H1 (cell line): ENCODE results near the gene PTPRT. TPM values are rescaled to one million over a fixed set of nuclear protein-coding genes. Genes with fewer than 3 reads are reported as not detected.

Experiments used
- CTCF ChIA-PET: fragments of 300-600 bp; sonication (Branson Sonifier 250); formaldehyde crosslinking; loops from one replicate; lab custom pipeline; 2021; ENCODE audit not compliant: partially characterized antibody; lab: Charles Lee
- POLR2A ChIA-PET: fragments of 300-600 bp; sonication (Branson Sonifier 250); formaldehyde crosslinking; loops from one replicate; lab custom pipeline; 2021; ENCODE audit warnings: inconsistent platforms; ENCODE audit not compliant: partially characterized antibody; lab: Charles Lee
- DNase-seq, 2 experiments: peaks; one replicate each; pipeline versions ENCODE4 v3.0.0 to v3.0.0-alpha.2; 2010 to 2022; ENCODE audit warnings: low spot score in 2 of 2, low read depth in 1 of 2, mixed read lengths in 1 of 2
- FAIRE-seq: peaks from 2 replicates; lab custom pipeline; 2011; peaks lifted over from hg19 to GRCh38; lab: Jason Lieb, UNC
- H2AFZ ChIP-seq: 2 replicates; pipeline ENCODE4 v1.8.1; 2012; ENCODE audit warnings: low read length, inconsistent platforms
- H2AK5ac ChIP-seq: 2 replicates; pipeline ENCODE4 v1.6.1; 2013; ENCODE audit warnings: low read depth, low read length
- H2BK120ac ChIP-seq: replicated peaks from 2 replicates; pipeline ENCODE3; 2013; ENCODE audit warnings: low read depth, low read length, inconsistent platforms
- H2BK12ac ChIP-seq: 2 replicates; pipeline ENCODE4 v1.6.1; 2013; ENCODE audit warnings: low read depth, low read length
- H2BK15ac ChIP-seq: 2 replicates; pipeline ENCODE4 v1.6.1; 2013; ENCODE audit warnings: low read length
- H2BK20ac ChIP-seq: 2 replicates; pipeline ENCODE4 v1.6.1; 2013; ENCODE audit warnings: low read length
- H2BK5ac ChIP-seq: 2 replicates; pipeline ENCODE4 v1.6.1; 2013; ENCODE audit warnings: low read depth, low read length
- H3K14ac ChIP-seq: 2 replicates; pipeline ENCODE4 v1.6.1; 2013; ENCODE audit warnings: inconsistent platforms; ENCODE audit not compliant: insufficient read length
- H3K18ac ChIP-seq: 2 replicates; pipeline ENCODE4 v1.6.1; 2013; ENCODE audit warnings: low read length; ENCODE audit errors: extremely low read depth
- H3K23ac ChIP-seq: 2 replicates; pipeline ENCODE4 v1.6.1; 2013; ENCODE audit warnings: inconsistent platforms; ENCODE audit not compliant: insufficient read length
- H3K23me2 ChIP-seq: 2 replicates; pipeline ENCODE4 v1.6.1; 2013; ENCODE audit warnings: low read depth, low read length
- H3K27ac ChIP-seq: 2 replicates; pipeline ENCODE4 v1.6.1; 2011; ENCODE audit warnings: low read depth, low read length, inconsistent platforms
- H3K27me3 ChIP-seq, 4 experiments: replicated peaks in 1 of 4; 1 replicate in 1 of 4; 2 replicates in 3 of 4; pipeline versions ENCODE4 v1.6.1 to v1.8.1; 2011 to 2013; ENCODE audit warnings: low read length in 3 of 4, mild to moderate bottlenecking in 3 of 4, inconsistent platforms in 2 of 4, mixed read lengths in 2 of 4, moderate library complexity in 1 of 4; ENCODE audit not compliant: control insufficient read depth in 3 of 4, insufficient read depth in 3 of 4; ENCODE audit errors: extremely low read depth in 1 of 4
- H3K36me3 ChIP-seq, 4 experiments: 2 replicates each; pipeline versions ENCODE4 v1.6.1 to v1.8.1; 2011 to 2013; ENCODE audit warnings: mild to moderate bottlenecking in 4 of 4, low read length in 3 of 4, moderate library complexity in 2 of 4, control low read depth in 1 of 4, inconsistent platforms in 1 of 4; ENCODE audit not compliant: insufficient read depth in 4 of 4, control insufficient read depth in 2 of 4
- H3K4ac ChIP-seq: replicated peaks from 2 replicates; pipeline ENCODE3; 2013; ENCODE audit warnings: low read length, low read depth, mixed read lengths, inconsistent platforms; ENCODE audit not compliant: insufficient read length
- H3K4me1 ChIP-seq, 4 experiments: replicated peaks in 1 of 4; 1 replicate in 1 of 4; 2 replicates in 3 of 4; pipeline versions ENCODE4 v1.6.1 to v1.8.1; 2011 to 2013; ENCODE audit warnings: low read length in 3 of 4, inconsistent platforms in 2 of 4, mixed read lengths in 1 of 4; ENCODE audit not compliant: insufficient read depth in 4 of 4, control insufficient read depth in 3 of 4
- H3K4me2 ChIP-seq, 2 experiments: 2 replicates each; pipeline versions ENCODE4 v1.6.1 to v1.8.1; 2011 to 2013; ENCODE audit warnings: low read depth in 2 of 2, low read length in 2 of 2, control low read depth in 1 of 2, inconsistent platforms in 1 of 2, mild to moderate bottlenecking in 1 of 2; ENCODE audit not compliant: insufficient read depth in 1 of 2
- H3K4me3 ChIP-seq, 4 experiments: fragments of 200-600, 300-600 bp in 1 of 4; sonication (generic), shearing (Covaris generic), sonication (Bioruptor Twin) in 1 of 4; 2 replicates each; pipeline versions ENCODE4 v1.5.1 to v1.8.1; 2011 to 2016; ENCODE audit warnings: low read length in 4 of 4, low read depth in 3 of 4, control low read depth in 2 of 4, inconsistent platforms in 2 of 4, mild to moderate bottlenecking in 2 of 4, mixed read lengths in 1 of 4, moderate library complexity in 1 of 4; ENCODE audit not compliant: insufficient read depth in 2 of 4; ENCODE audit errors: extremely low read depth in 1 of 4
- H3K56ac ChIP-seq: replicated peaks from 2 replicates; pipeline ENCODE3; 2013; ENCODE audit warnings: low read depth, mild to moderate bottlenecking, mixed read lengths, low read length, inconsistent platforms; ENCODE audit not compliant: insufficient read length
- H3K79me1 ChIP-seq: 2 replicates; pipeline ENCODE4 v1.6.1; 2013; ENCODE audit warnings: low read depth, low read length, control low read depth
- H3K79me2 ChIP-seq, 2 experiments: 2 replicates each; pipeline versions ENCODE4 v1.6.1 to v1.8.1; 2012 to 2013; ENCODE audit warnings: low read length in 2 of 2, mild to moderate bottlenecking in 2 of 2, inconsistent platforms in 1 of 2; ENCODE audit not compliant: insufficient read depth in 2 of 2, control insufficient read depth in 1 of 2
- H3K9ac ChIP-seq, 4 experiments: replicated peaks in 1 of 4; 1 replicate in 1 of 4; 2 replicates in 3 of 4; pipeline versions ENCODE4 v1.6.1 to v1.8.1; 2011 to 2013; ENCODE audit warnings: low read depth in 3 of 4, low read length in 3 of 4, control low read depth in 2 of 4, mild to moderate bottlenecking in 2 of 4, moderate library complexity in 2 of 4, inconsistent platforms in 1 of 4; ENCODE audit errors: extremely low read depth in 1 of 4
- H3K9me3 ChIP-seq, 2 experiments: 2 replicates each; pipeline versions ENCODE4 v1.6.1 to v1.8.1; 2012 to 2013; ENCODE audit warnings: mild to moderate bottlenecking in 2 of 2, moderate library complexity in 2 of 2, control low read depth in 1 of 2, inconsistent platforms in 1 of 2, low read depth in 1 of 2, low read length in 1 of 2, mixed read lengths in 1 of 2; ENCODE audit not compliant: insufficient read depth in 2 of 2
- H4K20me1 ChIP-seq, 2 experiments: replicated peaks in 1 of 2; 2 replicates each; pipeline versions ENCODE3 to v1.8.1; 2011 to 2013; ENCODE audit warnings: inconsistent platforms in 2 of 2, low read length in 2 of 2, mild to moderate bottlenecking in 1 of 2; ENCODE audit not compliant: insufficient read depth in 2 of 2, control insufficient read depth in 1 of 2
- H4K5ac ChIP-seq: 2 replicates; pipeline ENCODE4 v1.6.1; 2013; ENCODE audit warnings: low read length, low read depth, mixed read lengths, inconsistent platforms; ENCODE audit not compliant: insufficient read length
- H4K8ac ChIP-seq: 2 replicates; pipeline ENCODE4 v1.8.0; 2013; ENCODE audit warnings: mild to moderate bottlenecking, moderate library complexity, low read length, inconsistent platforms; ENCODE audit not compliant: insufficient read depth; ENCODE audit errors: extremely low read depth
- H4K91ac ChIP-seq: replicated peaks from 2 replicates; pipeline ENCODE3; 2013; ENCODE audit warnings: low read length, mixed read lengths, inconsistent platforms; ENCODE audit not compliant: insufficient read length
- BACH1 ChIP-seq: IDR thresholded peaks from 2 replicates; pipeline ENCODE4 v1.6.1; 2012; ENCODE audit warnings: low read length, improper control_type of control experiment
- EP300 ChIP-seq, 2 experiments: IDR thresholded peaks; 1 replicate in 1 of 2; 2 replicates in 1 of 2; pipeline ENCODE4 v1.6.1; 2011 to 2012; ENCODE audit warnings: low read depth in 2 of 2, low read length in 2 of 2, mild to moderate bottlenecking in 2 of 2, borderline replicate concordance in 1 of 2, inconsistent platforms in 1 of 2, moderate library complexity in 1 of 2
- KDM5A ChIP-seq: fragments of 200-600 bp; IDR thresholded peaks from 2 replicates; pipeline ENCODE4 v1.7.1; 2012; ENCODE audit warnings: mild to moderate bottlenecking, low read length, inconsistent platforms, mixed read lengths
- RAD21 ChIP-seq, 2 experiments: IDR thresholded peaks in 1 of 2; conservative IDR thresholded peaks in 1 of 2; 2 replicates each; pipeline ENCODE4 v1.6.1; 2011; ENCODE audit warnings: low read depth in 2 of 2, low read length in 2 of 2, improper control_type of control experiment in 1 of 2, inconsistent platforms in 1 of 2, mild to moderate bottlenecking in 1 of 2, moderate library complexity in 1 of 2
- WGBS, 2 experiments: shearing (Covaris generic) in 1 of 2; methylation state at CpG; one replicate each; pipeline versions ENCODE4 v1.1.6 to v1.1.7; 2013 to 2015; ENCODE audit warnings: low lambda C conversion rate in 2 of 2, mixed read lengths in 2 of 2, inconsistent platforms in 1 of 2, low coverage in 1 of 2, missing lambda C conversion rate in 1 of 2; ENCODE audit not compliant: insufficient replicate concordance in 2 of 2, insufficient coverage in 1 of 2, insufficient read length in 1 of 2; ENCODE audit errors: extremely low coverage in 1 of 2, missing lambda C conversion rate in 1 of 2; 5-methylcytosine and 5-hydroxymethylcytosine counted together
- polyA plus RNA-seq, 7 experiments: library from polyadenylated mRNA; depleted of rRNA in 3 of 7; stranded (reverse) in 5 of 7; unstranded in 2 of 7; fragments of >200 nt in 5 of 7; fragments of 200-250 nt in 2 of 7; gene quantifications; 1 replicate in 5 of 7; 2 replicates in 1 of 7; 4 replicates in 1 of 7; pipeline versions ENCODE4 v1.2.1 to v1.2.3, GENCODE V29; 2011 to 2013; ENCODE audit warnings: missing spikeins in 2 of 7, mixed read lengths in 2 of 7
- total RNA-seq: library from RNA; stranded (reverse); fragmentation: NEBNext Ultra II Directional; extraction: Animal tissue kit (Norgen Biotek cat#: 25700); gene quantifications from 2 replicates; pipeline ENCODE4 v1.2.1, GENCODE V29; 2021

The PTPRT gene
- total and polyA plus RNA-seq, 2 of the 8 experiments (the other 6 are each of a cell fraction or from before 2014, with no cell fraction given) = 0.33 to 1.8 TPM

GRCh38 chr20:43183536-43184070 is 6.1 kb downstream of the PTPRT start:
- 85% methylated on average over 5 of the region's 5 CpGs; no CpG with 5 or more reads in 1 of the 2 experiments for WGBS, 2 experiments
- Histone ChIP-seq H4K20me1 (peaks cover 0 to 3% of the 10 kb centered on the region in 2 experiments), H4K91ac (no peak overlapping the region), H3K56ac (no peak overlapping the region), H3K36me3 (no peaks in the 10 kb centered on the region), H2BK12ac (no peak overlapping the region), H2BK15ac (no peak overlapping the region), H3K9ac (no peak overlapping the region), H3K23ac (no peak overlapping the region), H3K18ac (no peak overlapping the region), H4K8ac (no peak overlapping the region), H3K4me3 (no peak overlapping the region), H2AK5ac (no peak overlapping the region), H2BK20ac (no peak overlapping the region), H2BK120ac (no peak overlapping the region), H3K4me1 (peaks cover 2 to 6% (median 4%) of the 10 kb centered on the region in 4 experiments; a peak in 5 of 7 replicates), H4K5ac (no peak overlapping the region), H2AFZ (no peak overlapping the region), H3K14ac (no peak overlapping the region), H3K27ac (no peak overlapping the region), H3K4ac (no peak overlapping the region), H2BK5ac (no peak overlapping the region), H3K23me2 (peaks cover 4% of the 10 kb centered on the region; the same call in 1 of the 2 replicates), H3K4me2 (no peak overlapping the region), H3K27me3 (peaks cover 8% of the 10 kb centered on the region in 4 experiments; a peak in 6 of 7 replicates), H3K79me2 (no peaks in the 10 kb centered on the region), H3K9me3 (no peaks in the 10 kb centered on the region), H3K79me1 (no peaks in the 10 kb centered on the region)
- no peak for DNase-seq
- no peak for FAIRE-seq
- POLR2A ChIA-PET = no interaction called here
- CTCF ChIA-PET = no interaction called here
- TF ChIP-seq BACH1 (no peak), KDM5A (no peak), EP300 (IDR thresholded peaks at IDR 0.05; ENCODE audit: borderline replicate concordance in 1 of 2, low read depth in 2 of 2, low read length in 2 of 2) (no peak), RAD21 (IDR thresholded peaks at IDR 0.05 in 1 of 2, conservative IDR thresholded peaks at IDR 0.05 in 1 of 2; ENCODE audit: low read depth in 2 of 2, low read length in 2 of 2) (no peak)
